DOHH2 (cell line): ENCODE measurements around the gene GALNTL6.

Source experiments
- H3F3A ChIP-seq: fragments of 200-600 bp; sonication (generic), shearing (Covaris generic); 2 replicates; pipeline ENCODE4 v1.6.0; 2016; ENCODE audit warnings: antibody characterized with exemption, mild to moderate bottlenecking; ENCODE audit not compliant: control insufficient read depth, insufficient read depth
- H3K27ac ChIP-seq: fragments of 200-600 bp; sonication (generic); 2 replicates; pipeline ENCODE4 v1.5.1; 2014; ENCODE audit warnings: low read depth, mild to moderate bottlenecking, low read length, moderate library complexity
- H3K27me3 ChIP-seq: fragments of 200-600 bp; sonication (generic); 2 replicates; pipeline ENCODE4 v1.6.1; 2014; ENCODE audit warnings: mild to moderate bottlenecking, low read length, mixed read lengths; ENCODE audit not compliant: control insufficient read depth
- H3K36me3 ChIP-seq: fragments of 200-600 bp; sonication (generic); 2 replicates; pipeline ENCODE4 v1.6.1; 2014; ENCODE audit warnings: mild to moderate bottlenecking, low read length, moderate library complexity, mixed read lengths; ENCODE audit not compliant: control insufficient read depth
- H3K4me1 ChIP-seq: fragments of 200-600 bp; sonication (generic); 2 replicates; pipeline ENCODE4 v1.6.1; 2014; ENCODE audit warnings: mild to moderate bottlenecking, low read length, mixed read lengths; ENCODE audit not compliant: control insufficient read depth
- H3K4me2 ChIP-seq: fragments of 200-600 bp; sonication (generic); 2 replicates; pipeline ENCODE4 v1.6.0; 2014; ENCODE audit warnings: mild to moderate bottlenecking, low read length, moderate library complexity
- H3K4me3 ChIP-seq: fragments of 200-600 bp; sonication (generic); 2 replicates; pipeline ENCODE4 v1.5.1; 2014; ENCODE audit warnings: mild to moderate bottlenecking, low read length, mixed read lengths
- H3K79me2 ChIP-seq: fragments of 200-600 bp; sonication (generic); 2 replicates; pipeline ENCODE4 v1.6.1; 2014; ENCODE audit warnings: mild to moderate bottlenecking, low read length, mixed read lengths; ENCODE audit not compliant: control insufficient read depth
- H3K9me2 ChIP-seq: fragments of 200-600 bp; sonication (generic); replicated peaks from 2 replicates; pipeline ENCODE4 v1.6.1; 2014; ENCODE audit warnings: mild to moderate bottlenecking, low read length, mixed read lengths; ENCODE audit not compliant: control insufficient read depth
- H3K9me3 ChIP-seq: fragments of 200-600 bp; sonication (generic); 2 replicates; pipeline ENCODE4 v1.6.1; 2014; ENCODE audit warnings: antibody characterized with exemption, low read length, mixed read lengths; ENCODE audit not compliant: control insufficient read depth, insufficient read depth
- H4K20me1 ChIP-seq: fragments of 200-600 bp; sonication (generic); 2 replicates; pipeline ENCODE4 v1.6.0; 2014; ENCODE audit warnings: low read depth, mild to moderate bottlenecking, antibody characterized with exemption, low read length, moderate library complexity; ENCODE audit not compliant: control insufficient read depth, insufficient read depth
- CTCF ChIP-seq: fragments of 200-600 bp; sonication (generic); IDR thresholded peaks from one replicate; pipeline ENCODE4 v1.5.1; 2014; ENCODE audit warnings: antibody characterized with exemption, mild to moderate bottlenecking, low read depth, low read length; ENCODE audit not compliant: poor library complexity, severe bottlenecking
- EZH2phosphoT487 ChIP-seq: fragments of 200-600 bp; sonication (generic); IDR thresholded peaks from 2 replicates; pipeline ENCODE4 v1.6.1; 2017; ENCODE audit warnings: borderline replicate concordance, mild to moderate bottlenecking, antibody characterized with exemption, low read length, moderate library complexity, mixed read lengths

Gene GALNTL6

DNA sequence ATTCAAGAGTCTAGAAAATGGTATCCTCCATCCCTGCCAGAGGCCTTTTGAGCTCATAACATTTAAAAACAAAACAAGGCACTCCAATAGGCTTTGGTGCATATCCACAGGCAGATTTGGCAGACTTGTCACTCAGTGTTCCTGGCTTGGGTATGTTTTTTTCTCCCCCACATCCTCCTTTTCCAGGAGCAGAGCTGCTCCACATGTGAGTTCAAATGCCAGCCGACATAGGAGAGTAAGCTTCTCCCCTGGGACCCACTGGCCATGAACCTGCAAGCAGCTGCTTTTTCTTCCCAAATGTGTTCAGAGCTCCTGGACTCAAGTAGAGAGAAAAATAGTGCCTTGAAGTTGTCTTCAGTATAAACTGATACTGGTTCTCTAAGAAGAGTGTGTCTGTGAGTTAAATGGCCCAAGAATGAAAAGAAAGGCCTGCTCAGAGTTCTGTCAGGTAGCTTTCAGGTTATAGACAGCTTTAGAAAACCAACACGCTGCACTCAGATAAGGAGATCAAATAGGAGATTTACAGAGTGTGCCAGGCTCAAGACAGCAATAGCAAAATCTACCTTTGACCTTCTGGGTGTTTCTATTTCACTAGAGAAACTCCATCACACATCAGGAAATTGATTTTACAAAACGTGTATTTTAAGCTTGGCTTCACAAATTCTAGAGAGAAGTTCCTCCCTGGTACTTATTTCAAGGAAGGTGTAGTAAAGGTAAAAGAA, 1192.9 kb downstream of the GALNTL6 start:
- no peaks in the 10 kb centered on the region for H4K20me1 ChIP-seq
- no peak overlapping the region for H3K4me3 ChIP-seq
- H3K9me2 ChIP-seq, result no peaks in the 10 kb centered on the region
- H3K36me3 ChIP-seq, result no peaks in the 10 kb centered on the region
- H3K9me3 ChIP-seq, result no peaks in the 10 kb centered on the region
- H3F3A ChIP-seq, result no peaks in the 10 kb centered on the region
- no peaks in the 10 kb centered on the region for H3K4me1 ChIP-seq
- H3K4me2 ChIP-seq, result no peak overlapping the region
- TF ChIP-seq EZH2phosphoT487, result no peak
- TF ChIP-seq CTCF, result no peak
- H3K27ac ChIP-seq, result no peak overlapping the region
- peaks cover 3% of the 10 kb centered on the region; the same call in 1 of the 2 replicates for H3K27me3 ChIP-seq
- no peaks in the 10 kb centered on the region for H3K79me2 ChIP-seq

GRCh38 chr4:173008436-173008835, 1195.2 kb downstream of the GALNTL6 start:
- Histone ChIP-seq H4K20me1 (no peaks in the 10 kb centered on the region), H3K4me1 (no peaks in the 10 kb centered on the region), H3K9me3 (no peaks in the 10 kb centered on the region), H3K9me2 (no peaks in the 10 kb centered on the region), H3K4me2 (no peak overlapping the region), H3K79me2 (no peaks in the 10 kb centered on the region), H3K27ac (no peak overlapping the region), H3F3A (no peaks in the 10 kb centered on the region), H3K36me3 (no peaks in the 10 kb centered on the region), H3K4me3 (no peak overlapping the region), H3K27me3 (peaks cover 7% of the 10 kb centered on the region; the same call in 1 of the 2 replicates)
- no peak for TF ChIP-seq EZH2phosphoT487
- TF ChIP-seq CTCF, result no peak

GRCh38 chr4:173009129-173009823, 1196.1 kb downstream of the GALNTL6 start:
- peaks cover 7% of the 10 kb centered on the region; the same call in 1 of the 2 replicates for H3K27me3 ChIP-seq
- H3K9me2 ChIP-seq, result no peaks in the 10 kb centered on the region
- no peaks in the 10 kb centered on the region for H3K79me2 ChIP-seq
- H3K4me1 ChIP-seq, result peaks cover 3% of the 10 kb centered on the region; the same call in 1 of the 2 replicates
- no peaks in the 10 kb centered on the region for H3F3A ChIP-seq
- H4K20me1 ChIP-seq, result no peaks in the 10 kb centered on the region
- TF ChIP-seq EZH2phosphoT487 (no peak), CTCF (no peak)
- no peak overlapping the region for H3K4me2 ChIP-seq
- H3K27ac ChIP-seq, result no peak overlapping the region
- H3K4me3 ChIP-seq, result no peak overlapping the region
- no peaks in the 10 kb centered on the region for H3K9me3 ChIP-seq
- no peaks in the 10 kb centered on the region for H3K36me3 ChIP-seq
